DND-41 (cell line): ENCODE results near the gene TUBB6.

Experiments used
- CTCF ChIP-seq: IDR thresholded peaks from 2 replicates; pipeline ENCODE4 v1.5.1; 2012; ENCODE audit warnings: borderline replicate concordance, low read length, moderate library complexity, mild to moderate bottlenecking; ENCODE audit not compliant: poor library complexity, severe bottlenecking; ENCODE audit errors: extremely low read depth
- EZH2 ChIP-seq: IDR thresholded peaks from 3 replicates; pipeline ENCODE4 v1.6.1; 2012; ENCODE audit warnings: borderline replicate concordance, low read depth, mild to moderate bottlenecking, moderate library complexity, low read length, inconsistent platforms; ENCODE audit not compliant: severe bottlenecking

- TF ChIP-seq CTCF = no peak
- no peak for TF ChIP-seq EZH2
Observed at GRCh38 chr18:12308386-12309100, 502 bp downstream of the TUBB6 start.
